Stimulated activated CD4-positive, alpha-beta T cell treated with anti-CD3 and anti-CD28 coated beads, Interleukin-4, amount 100 ng/mL, for 48 hours (primary cell): Measurements from ENCODE around the gene CAMP.

Experiments used
- DNase-seq, 2 donors: peaks; one replicate each; pipeline ENCODE4 v3.0.0-alpha.2; 2020; ENCODE audit warnings: low read depth in 2 of 2

CAMP gene

DNA sequence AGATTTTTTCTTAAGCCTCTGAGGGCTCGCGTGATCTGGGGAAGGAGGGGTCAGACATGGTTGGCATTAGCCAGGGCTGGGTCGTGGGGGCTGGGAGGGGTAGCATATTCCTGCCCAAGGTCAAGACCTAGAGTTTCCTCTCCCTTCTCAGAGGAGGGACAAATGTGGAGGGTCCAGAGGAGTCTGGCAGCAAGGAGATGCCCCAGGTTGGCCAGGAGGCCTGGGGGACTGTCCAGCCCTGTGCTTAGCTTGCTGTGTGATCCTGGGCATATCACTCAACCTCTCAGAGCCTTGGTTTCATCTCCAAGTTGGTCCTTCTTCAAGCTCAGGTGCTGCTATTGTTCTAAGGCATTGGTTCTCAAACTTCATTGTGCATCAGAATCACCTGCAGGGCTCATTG is 9.1 kb upstream of the CAMP start:
- no peak for DNase-seq

DNA sequence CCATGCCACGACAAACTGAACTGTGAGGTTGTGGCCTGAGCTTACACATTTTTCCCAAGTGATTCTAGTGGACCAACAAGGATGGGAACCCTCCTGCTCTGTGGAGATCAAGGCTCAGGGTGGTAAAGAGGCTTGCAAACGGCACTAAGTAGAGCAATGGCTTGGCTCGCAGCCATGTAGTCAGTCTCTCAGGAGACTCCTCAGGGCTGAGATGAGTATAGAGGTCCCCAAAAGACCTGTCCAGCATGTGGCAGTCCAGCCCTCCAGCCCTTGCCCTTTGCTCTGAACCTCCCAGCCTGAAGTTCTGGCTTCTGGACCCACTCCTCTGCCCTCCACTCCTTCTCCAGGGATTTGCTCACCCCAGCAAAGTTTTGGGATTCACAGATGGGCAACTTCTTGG is 8.3 kb upstream of the CAMP start:
- no peak for DNase-seq

DNA sequence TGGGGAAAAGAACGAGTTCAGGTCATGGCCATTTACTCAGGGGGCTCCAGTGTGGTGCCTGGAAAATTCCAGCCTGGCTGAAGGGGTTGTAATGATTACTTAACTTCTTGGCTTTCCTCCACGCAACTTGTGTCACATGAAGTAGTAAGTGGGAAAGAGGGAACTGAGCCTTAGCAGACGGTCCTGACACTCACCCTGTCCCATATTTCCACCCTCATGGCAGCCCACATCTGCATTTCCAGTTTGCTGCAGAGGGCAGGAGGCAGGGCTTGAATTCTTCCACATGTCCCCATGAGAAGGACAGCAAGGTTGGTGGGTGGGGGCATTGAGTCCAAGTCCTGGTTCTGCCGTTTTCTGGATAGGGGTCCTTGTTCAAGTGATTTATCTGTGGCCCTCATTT is 7.8 kb upstream of the CAMP start:
- DNase-seq: no peak

GRCh38 chr3:48215876-48216275 is 7.4 kb upstream of the CAMP start:
- DNase-seq: no peak

DNA sequence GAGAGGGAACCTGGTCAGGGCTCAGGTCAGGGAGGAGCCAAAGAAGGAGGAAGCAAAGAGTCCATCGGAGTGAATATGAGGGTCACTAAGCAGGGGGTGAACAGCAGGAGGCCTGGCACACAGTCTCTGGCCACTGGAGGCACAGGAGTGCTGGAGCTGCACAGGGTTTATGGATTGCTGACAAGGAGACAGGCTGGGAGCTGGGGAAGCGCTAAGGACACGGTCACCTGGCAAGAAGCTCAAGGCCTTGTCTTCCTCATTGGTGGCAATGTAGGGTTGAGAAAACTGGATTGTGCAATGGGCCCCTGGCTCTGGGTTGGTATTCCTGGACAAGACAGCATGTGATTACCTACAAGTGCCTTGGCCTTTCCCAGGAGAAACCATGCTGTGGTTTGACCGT is 5.8 kb upstream of the CAMP start:
- DNase-seq: no peak

- DNase-seq: no peak
Observed at GRCh38 chr3:48218537-48218936, 4.8 kb upstream of the CAMP start.

- no peak for DNase-seq
Observed at GRCh38 chr3:48219543-48219942, 3.8 kb upstream of the CAMP start.

DNA sequence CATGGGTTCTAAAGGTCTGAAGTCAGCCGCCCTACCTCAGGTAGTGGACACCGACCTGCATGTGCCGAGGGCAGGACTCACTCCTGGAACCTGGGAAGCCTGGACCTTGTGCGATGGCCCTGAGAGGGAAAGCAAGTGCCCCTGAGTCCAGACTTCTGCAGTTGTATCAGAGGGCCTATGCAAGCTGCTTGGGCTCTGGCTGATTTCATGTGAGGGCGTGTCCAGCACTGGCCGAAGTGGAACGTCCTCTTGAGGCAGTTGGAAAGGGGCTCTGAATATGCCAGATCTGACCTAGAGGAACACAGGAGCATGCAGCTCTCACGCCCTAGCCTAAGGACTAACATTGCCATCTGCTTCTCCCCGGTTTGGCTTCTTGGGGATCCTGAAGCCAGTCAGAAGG is 2.5 kb upstream of the CAMP start:
- no peak for DNase-seq

- DNase-seq: no peak
Observed at GRCh38 chr3:48225587-48225986, 2.3 kb downstream of the CAMP start.

DNA sequence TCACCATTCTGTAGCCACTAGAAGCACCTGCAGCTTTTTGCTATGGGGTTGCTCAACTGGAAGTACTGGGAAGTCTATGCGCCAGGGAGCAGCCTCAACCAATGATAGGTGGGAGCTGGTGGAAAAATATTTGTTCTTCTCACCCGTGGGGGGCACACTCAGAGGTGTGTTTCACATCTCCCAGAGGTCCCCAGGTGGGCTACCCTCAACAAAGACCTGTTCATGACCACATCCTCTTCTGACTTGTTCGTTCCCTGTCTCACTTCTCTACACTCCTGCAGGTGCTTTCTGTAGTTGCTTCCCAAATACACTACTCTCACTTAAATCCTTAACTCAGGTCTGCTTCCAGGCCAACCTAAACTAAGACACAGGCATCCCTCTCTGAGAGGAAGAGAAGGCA is 3.6 kb downstream of the CAMP start:
- DNase-seq: no peak

DNA sequence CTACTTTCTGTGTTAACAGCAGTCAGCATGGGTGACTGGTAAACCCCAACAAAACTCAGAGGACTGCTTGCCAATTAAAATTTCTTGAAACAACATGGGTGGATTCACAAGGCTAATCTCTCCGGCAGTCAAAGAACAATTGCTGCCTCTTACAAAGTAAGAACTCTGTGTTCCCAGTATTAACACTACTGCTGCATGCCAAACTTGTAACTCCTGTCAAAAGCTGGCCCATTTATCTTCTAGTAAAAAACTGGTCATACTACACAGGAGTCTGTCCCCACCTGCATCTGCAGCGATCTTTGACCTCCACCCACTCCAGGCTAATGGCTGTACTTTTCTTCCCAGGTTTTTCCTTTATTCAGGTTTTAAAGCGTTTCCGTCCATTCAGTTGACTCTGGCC is 8.9 kb downstream of the CAMP start:
- no peak for DNase-seq

- DNase-seq: peak; percentile 47 to 52
Observed at GRCh38 chr3:48232734-48233133, 9.4 kb downstream of the CAMP start.

DNA sequence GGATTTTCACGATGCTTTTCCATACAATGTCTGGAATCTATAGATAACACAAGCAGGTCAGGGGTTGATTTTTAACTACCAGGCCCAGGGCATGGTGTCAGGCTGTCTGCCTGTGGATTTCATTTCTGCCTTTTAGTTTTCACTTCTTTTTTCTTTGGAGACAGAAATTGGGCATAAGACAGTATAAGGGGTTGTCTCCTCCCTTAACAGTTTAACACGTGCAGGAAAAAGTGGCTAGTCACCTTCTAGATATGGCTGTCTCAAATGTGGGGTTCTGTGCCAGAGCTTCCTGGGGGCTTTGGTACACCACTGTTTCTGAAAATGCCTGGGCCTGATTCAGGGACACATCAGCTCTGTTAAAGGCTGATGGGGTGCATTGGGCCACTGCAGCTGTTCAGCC is 10.2 kb downstream of the CAMP start:
- no peak for DNase-seq

DNA sequence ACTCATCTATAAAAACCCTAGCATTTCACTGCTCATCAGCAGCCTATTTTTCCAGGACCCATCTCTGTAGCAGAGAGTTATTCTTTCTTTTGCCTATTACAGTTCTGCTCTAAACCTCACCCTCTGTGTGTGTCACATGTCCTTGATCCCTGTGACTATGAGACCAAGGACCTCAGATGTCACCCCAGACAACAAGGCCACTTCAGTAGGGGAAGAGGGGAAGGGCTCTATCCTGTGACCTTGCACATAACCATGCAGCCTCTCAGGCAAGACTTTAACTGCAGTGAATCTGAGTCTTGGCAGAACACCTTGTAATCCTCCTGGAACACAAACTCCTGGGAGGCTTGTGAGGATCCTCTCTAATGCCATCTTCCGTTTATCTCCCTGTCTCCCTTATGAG is 13.2 kb downstream of the CAMP start:
- DNase-seq: no peak

DNA sequence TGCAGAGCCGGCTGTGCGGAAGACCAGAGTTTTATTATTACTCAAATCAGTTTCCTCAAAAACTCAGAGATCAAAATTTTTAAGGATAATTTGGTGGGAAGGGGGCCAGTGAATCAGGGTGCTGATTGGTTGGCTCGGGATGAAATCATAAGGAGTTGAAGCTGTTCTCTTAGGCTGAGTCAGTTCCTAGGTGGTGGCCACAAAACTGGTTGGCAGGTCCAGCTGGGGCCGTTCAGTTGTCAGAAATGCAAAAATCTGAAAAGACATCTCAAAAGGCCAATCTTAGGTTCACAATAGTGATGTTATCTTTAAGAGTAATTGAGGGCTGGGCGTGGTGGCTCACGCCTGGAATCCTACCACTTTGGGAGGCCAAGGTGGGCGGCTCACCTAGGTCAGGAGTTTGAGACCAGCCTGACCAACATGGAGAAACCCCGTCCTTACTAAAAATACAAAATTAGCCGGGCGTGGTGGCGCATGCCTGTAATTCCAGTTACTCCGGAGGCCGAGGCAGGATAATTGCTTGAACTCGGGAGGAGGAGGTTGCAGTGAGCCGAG is 15.3 kb downstream of the CAMP start:
- DNase-seq: no peak

DNA sequence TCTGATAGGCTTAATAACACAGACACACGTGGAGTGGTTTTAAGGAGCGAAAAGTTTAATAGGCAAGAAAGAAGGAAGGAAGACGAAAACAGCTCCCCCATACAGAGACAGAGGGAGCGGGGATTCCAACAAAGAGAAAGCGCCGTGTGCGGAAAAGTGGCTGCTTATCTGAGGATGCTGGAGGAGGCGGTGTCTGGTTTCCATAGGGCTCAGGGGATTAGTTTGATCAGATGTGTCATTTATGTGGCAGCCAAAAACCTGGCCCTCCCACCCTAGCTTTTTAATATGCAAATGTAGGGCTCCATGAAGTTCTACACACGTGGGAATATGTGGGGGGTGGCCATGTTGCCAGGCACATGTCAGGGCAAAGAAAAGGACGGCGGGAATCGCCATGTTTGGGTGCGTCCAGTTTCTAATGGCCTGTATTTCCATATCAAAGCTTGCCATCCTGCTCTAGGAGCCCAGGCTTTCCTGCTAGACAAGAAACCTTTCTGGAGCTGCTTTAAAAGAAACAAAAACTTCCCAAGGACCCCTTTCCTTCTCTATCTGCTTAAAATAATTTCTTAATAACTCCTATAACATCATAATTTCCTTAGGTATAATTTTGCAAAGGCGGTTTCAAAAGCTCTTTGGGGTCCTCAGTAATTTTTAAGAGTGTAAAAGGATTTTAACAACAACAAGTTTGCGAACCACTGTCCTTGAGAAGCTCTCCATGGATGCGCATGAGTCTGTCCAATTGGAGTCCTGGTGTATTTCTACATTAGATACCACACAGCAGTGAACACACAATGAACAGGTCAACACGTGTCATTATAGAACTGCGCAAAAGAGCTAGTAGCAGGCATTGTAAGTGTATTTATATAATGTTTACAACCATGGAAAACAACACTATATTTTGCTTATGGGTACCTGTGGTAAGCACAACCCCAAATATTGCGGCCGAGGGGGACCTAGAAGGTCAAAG is 17.0 kb downstream of the CAMP start:
- no peak for DNase-seq

- peak in 1 of 2 donors; percentile 15 for DNase-seq
Observed at GRCh38 chr3:48241796-48242455, 18.6 kb downstream of the CAMP start.

DNA sequence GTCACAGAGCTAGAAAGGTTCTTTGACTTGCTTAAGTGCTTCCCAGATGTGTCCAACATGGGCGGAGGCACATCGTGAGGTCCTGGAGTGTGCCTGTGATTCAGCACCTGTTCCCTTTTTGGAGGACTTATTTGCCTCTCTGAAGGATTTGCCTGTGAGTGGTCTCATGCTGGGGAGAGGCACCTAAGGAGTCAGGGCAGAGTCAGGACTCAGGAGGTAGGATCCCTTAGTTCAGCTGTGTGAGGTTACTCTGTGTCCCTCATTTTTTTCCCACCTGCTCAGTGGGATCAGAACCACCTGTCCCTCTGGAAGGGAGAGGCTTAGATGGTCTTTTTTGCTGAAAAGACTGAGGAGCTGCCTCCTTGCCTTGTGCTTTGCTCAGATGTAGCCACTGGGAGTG is 20.6 kb downstream of the CAMP start:
- no peak for DNase-seq

DNA sequence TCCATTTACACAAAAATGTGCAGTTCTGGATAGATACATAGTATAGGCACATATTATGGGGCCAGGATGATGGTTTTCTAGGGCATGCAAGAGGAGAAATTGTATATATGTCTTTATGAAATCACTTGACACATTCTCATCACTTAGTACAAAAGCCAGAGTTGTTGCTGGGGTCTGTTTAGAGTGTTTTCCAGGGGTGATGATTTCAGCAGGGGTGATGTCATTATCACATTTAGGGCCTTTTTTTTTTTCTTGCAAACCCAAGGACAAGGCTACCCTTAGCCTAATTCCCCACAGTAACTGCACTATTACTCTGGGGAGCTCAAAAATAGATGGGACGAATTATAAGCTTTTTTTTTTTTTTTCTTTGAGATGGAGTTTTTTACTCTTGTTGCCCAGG is 21.2 kb downstream of the CAMP start:
- no peak for DNase-seq

- no peak for DNase-seq
Observed at GRCh38 chr3:48245136-48245535, 21.8 kb downstream of the CAMP start.

- no peak for DNase-seq
Observed at GRCh38 chr3:48247401-48247811, 24.1 kb downstream of the CAMP start.

- no peak for DNase-seq
Observed at GRCh38 chr3:48248095-48248850, 25.0 kb downstream of the CAMP start.
